ENCODE measurements around the gene CAPN15.

CAPN15 gene

DNA sequence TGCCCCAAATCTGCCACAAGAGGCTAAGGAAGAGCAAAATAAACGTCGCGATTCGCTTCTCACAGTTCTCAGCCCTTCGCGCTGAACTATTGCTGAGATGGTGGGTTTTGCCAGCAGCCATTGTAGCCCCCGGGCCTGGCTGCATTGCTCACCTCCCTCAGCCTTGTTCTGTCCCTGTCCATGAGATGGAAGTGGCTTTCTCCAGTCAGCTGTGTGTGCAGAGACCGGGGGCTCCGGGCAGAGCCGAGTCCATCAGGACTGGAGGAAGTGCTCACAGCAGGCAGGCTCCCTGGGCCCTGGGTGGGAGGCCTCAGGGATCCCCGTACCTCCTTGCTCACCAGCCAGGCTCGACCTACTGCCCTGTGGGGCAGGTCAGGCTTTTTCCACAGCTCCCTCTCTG lies 27.6 kb upstream of the CAPN15 start:
- in situ Hi-C loops (cut with HindIII; ENCODE audit: low pct_ligation_motif_present, low sequenced_read_pairs) = loop anchor here (10.0 kb wide), 1 partner anchor 45 kb away; no protein-coding TSS in a partner anchor

DNA sequence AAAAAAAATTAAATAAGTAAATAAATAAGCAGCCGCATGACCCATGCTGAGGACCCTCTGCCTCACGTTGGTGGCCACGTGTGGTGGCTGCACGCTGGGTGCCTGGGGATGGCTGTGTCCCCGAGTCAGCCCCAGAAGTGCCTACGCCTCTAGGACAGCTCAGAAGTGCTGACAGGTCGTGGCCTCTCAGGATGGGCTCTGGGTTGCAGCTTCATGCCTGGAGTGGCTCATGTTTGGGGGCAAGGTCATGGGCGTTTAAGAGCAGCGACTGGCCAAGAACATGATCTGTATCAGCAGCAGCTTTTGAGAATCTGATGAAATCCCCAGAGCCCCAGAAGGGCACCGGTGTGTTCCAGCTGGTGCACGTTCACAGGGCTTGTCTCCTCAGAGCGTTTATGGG lies 26.8 kb upstream of the CAPN15 start:
- Histone ChIP-seq H3K4me3 (ENCODE audit: low read depth, low read length) (no peak overlapping the region), H3K27ac (no peak overlapping the region), H3K36me3 (replicated peaks) (peaks cover 3% of the 10 kb centered on the region), H3K27me3 (replicated peaks) (no peaks in the 10 kb centered on the region)
- DNase-seq = no peak
- TF ChIP-seq, protein P1, sequence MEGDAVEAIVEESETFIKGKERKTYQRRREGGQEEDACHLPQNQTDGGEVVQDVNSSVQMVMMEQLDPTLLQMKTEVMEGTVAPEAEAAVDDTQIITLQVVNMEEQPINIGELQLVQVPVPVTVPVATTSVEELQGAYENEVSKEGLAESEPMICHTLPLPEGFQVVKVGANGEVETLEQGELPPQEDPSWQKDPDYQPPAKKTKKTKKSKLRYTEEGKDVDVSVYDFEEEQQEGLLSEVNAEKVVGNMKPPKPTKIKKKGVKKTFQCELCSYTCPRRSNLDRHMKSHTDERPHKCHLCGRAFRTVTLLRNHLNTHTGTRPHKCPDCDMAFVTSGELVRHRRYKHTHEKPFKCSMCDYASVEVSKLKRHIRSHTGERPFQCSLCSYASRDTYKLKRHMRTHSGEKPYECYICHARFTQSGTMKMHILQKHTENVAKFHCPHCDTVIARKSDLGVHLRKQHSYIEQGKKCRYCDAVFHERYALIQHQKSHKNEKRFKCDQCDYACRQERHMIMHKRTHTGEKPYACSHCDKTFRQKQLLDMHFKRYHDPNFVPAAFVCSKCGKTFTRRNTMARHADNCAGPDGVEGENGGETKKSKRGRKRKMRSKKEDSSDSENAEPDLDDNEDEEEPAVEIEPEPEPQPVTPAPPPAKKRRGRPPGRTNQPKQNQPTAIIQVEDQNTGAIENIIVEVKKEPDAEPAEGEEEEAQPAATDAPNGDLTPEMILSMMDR (IDR thresholded peaks at IDR 0.05; ENCODE audit: low read depth, low read length, missing control alignments) = no peak
- in situ Hi-C loops (cut with HindIII; ENCODE audit: low pct_ligation_motif_present, low sequenced_read_pairs) = loop anchor here (10.0 kb wide), 1 partner anchor 46 kb away; no protein-coding TSS in a partner anchor

More for the DNA sequence above, 27.6 kb upstream of the CAPN15 start:
- H3K27me3 ChIP-seq (replicated peaks) = no peaks in the 10 kb centered on the region
- no peaks in the 10 kb centered on the region for H3K36me3 ChIP-seq (replicated peaks)
- no peak overlapping the region for H3K27ac ChIP-seq
- TF ChIP-seq, protein P1 (IDR thresholded peaks at IDR 0.05; ENCODE audit: low read depth, low read length, missing control alignments) = no peak
- no peak for DNase-seq
- H3K4me3 ChIP-seq (ENCODE audit: low read depth, low read length) = no peak overlapping the region

DNA sequence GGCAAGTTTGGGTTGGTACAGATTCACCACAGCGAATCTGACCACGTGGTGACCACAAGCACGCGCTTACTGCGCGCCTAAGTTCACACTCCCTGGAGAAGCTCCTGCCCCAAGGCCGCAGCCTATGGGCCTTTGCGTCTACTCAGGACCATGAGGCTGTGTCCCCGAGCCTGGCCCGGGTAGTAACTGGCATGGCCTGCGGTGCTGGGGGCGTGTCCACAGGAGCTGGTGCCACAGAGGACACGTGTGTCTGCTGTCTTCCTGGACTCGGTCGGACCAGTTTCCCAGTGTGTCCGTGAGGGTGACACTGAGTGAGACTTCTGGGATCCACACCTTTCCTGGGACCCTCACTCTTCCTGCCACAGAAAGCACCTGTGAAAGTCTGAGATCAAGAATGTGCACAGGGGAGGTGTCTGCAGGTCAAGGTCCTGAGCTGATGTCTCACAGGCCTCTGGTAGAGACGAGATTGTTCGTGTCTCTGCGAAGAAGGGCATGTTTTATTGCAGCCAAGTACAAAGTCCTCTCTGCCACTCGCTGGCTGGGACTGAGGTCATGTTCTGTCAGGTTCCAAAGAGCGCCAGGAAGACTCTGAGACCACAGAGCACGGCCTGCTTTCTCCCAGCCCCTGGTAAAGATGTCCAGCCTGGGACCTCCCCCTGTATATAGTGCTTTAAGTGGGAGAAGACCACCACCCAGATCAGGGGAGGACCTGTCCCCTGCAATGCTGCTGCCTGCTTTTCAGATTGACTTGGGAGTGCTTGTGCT lies 25.2 kb upstream of the CAPN15 start:
- DNase-seq = no peak
- in situ Hi-C loops (cut with HindIII; ENCODE audit: low pct_ligation_motif_present, low sequenced_read_pairs) = loop anchor here (10.0 kb wide), 1 partner anchor 48 kb away; no protein-coding TSS in a partner anchor
- Histone ChIP-seq H3K27me3 (replicated peaks) (no peaks in the 10 kb centered on the region), H3K4me3 (ENCODE audit: low read depth, low read length) (no peak overlapping the region), H3K36me3 (replicated peaks) (peaks cover 3% of the 10 kb centered on the region), H3K27ac (no peak overlapping the region)
- TF ChIP-seq, protein P1 (IDR thresholded peaks at IDR 0.05; ENCODE audit: low read depth, low read length, missing control alignments) = no peak

DNA sequence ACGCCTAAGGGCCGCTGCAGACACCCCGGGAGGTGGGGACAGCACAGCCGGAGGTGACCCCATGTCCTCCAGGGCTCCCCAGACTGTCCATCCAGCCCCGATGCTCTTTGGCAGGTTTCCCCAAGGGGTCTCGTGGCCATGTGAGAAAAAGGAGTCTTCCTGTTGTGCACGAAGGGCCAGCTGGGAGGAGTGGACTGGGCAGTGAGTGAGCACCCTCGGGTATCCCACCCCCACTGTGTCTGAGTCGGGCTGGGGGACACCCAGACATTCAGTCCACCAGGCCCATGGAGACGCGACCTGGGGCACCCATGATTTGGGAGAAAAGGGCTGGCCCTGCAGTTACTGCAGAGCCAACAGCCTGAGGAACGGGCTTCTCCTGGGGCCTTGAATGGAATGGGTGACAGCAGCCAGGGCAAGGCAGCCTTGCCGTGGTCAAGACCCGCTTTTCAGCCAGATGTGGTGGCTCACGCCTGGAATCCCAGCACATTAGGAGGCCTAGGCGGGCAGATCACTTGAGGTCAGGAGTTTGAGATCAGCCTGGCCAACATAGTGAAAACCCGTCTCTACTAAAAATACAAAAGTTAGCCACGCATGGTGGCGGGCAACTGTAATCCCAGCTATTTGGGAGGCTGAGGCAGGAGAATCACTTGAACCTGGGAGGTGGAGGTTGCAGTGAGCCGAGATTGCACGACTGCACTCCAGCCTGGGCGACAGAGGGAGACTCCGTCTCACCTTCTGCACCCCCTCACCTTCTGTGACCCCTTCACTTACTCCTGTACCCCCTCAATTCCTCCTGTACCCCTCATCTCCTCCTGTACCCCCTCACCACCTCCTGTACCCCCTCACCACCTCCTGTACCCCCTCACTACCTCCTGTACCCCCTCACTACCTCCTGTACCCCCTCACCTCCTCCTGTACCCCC lies 24.1 kb upstream of the CAPN15 start:
- H3K27me3 ChIP-seq (replicated peaks) = no peaks in the 10 kb centered on the region
- TF ChIP-seq, protein P1 (IDR thresholded peaks at IDR 0.05; ENCODE audit: low read depth, low read length, missing control alignments) = no peak
- no peak for DNase-seq
- H3K36me3 ChIP-seq (replicated peaks) = peaks cover 3% of the 10 kb centered on the region
- H3K27ac ChIP-seq = no peak overlapping the region
- in situ Hi-C loops (cut with HindIII; ENCODE audit: low pct_ligation_motif_present, low sequenced_read_pairs) = loop anchor here (10.0 kb wide), 1 partner anchor 49 kb away; no protein-coding TSS in a partner anchor
- no peak overlapping the region for H3K4me3 ChIP-seq (ENCODE audit: low read depth, low read length)

DNA sequence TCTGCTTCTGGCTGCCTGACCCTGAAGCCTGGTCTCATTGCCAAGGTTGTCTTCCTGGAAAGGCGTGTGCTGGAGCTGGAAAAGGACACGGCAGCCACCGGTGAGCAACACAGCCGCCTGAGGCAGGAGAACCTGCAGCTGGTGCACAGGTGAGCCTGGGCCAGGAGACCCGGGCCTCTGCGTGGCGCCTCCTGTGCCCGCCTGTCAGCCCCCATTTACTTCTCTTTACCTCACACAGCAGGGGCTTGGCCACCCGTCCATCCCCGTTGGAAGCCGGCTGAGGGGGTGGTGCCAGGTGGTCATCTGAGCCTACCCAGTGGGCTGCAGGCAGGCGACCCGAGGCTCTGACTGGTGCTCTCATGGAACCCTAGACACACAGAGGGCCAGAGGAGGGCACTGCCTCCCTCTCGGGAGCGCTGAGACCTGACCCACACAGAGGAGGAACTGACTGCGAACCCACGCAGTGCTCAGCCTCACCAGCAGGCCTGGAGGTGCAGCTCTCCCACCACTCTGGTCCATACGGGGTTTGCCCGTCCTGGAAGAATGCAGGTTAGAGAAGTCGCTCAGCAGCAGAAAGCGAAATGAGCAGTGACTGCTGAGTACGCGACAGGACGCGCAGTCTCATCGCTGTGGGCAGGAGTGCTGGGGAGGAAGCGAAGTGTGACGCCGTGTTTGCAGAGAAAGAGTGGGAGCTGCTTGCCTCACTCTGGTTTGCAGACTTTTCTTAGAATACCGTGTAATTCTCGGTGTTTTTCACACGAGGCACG lies 21.9 kb upstream of the CAPN15 start:
- Histone ChIP-seq H3K27me3 (replicated peaks) (no peaks in the 10 kb centered on the region), H3K36me3 (replicated peaks) (peaks cover 3% of the 10 kb centered on the region), H3K27ac (no peak overlapping the region), H3K4me3 (ENCODE audit: low read depth, low read length) (no peak overlapping the region)
- TF ChIP-seq, protein P1 (IDR thresholded peaks at IDR 0.05; ENCODE audit: low read depth, low read length, missing control alignments) = no peak
- no peak for DNase-seq
- in situ Hi-C loops (cut with HindIII; ENCODE audit: low pct_ligation_motif_present, low sequenced_read_pairs) = loop anchor here (10.0 kb wide), 1 partner anchor 51 kb away; no protein-coding TSS in a partner anchor
